Amniotic epithelial cell (primary cell): ENCODE data around the gene CEACAM19.
"Not testable (repeated sequence)": the region's sequence is repeated elsewhere in the genome, so short reads cannot be mapped to it uniquely, and the experiment has no call there.

Experiments
- DNase-seq: peaks from one replicate; pipeline ENCODE4 v3.0.0-alpha.2; 2010; ENCODE audit warnings: low read depth

The CEACAM19 gene

GRCh38 chr19:44677019-44677811, 5.9 kb downstream of the CEACAM19 start:
- DNase-seq = peak; percentile 78

GRCh38 chr19:44680536-44680935, 9.3 kb downstream of the CEACAM19 start:
- no peak for DNase-seq

- DNase-seq = no peak
These were observed 10.9 kb downstream of the CEACAM19 start for GRCh38 chr19:44681992-44682790.

GRCh38 chr19:44682807-44683206, 11.5 kb downstream of the CEACAM19 start:
- no peak for DNase-seq

GRCh38 chr19:44683434-44684210, 12.3 kb downstream of the CEACAM19 start:
- DNase-seq = no peak

GRCh38 chr19:44684396-44684795, 13.1 kb downstream of the CEACAM19 start:
- DNase-seq = not testable (repeated sequence)

- DNase-seq = peak; percentile 96
These were observed 13.9 kb downstream of the CEACAM19 start for GRCh38 chr19:44684892-44685863.

GRCh38 chr19:44685877-44686276, 14.6 kb downstream of the CEACAM19 start:
- peak; percentile 66 for DNase-seq

GRCh38 chr19:44686896-44687295, 15.6 kb downstream of the CEACAM19 start:
- no peak for DNase-seq

GRCh38 chr19:44687888-44688287, 16.6 kb downstream of the CEACAM19 start:
- no peak for DNase-seq

- DNase-seq = peak; percentile 48
These were observed 18.2 kb downstream of the CEACAM19 start for GRCh38 chr19:44689290-44690130.

GRCh38 chr19:44690131-44690440, 18.8 kb downstream of the CEACAM19 start:
- DNase-seq = no peak

- DNase-seq = no peak
These were observed 21.1 kb downstream of the CEACAM19 start for GRCh38 chr19:44692379-44692721.

GRCh38 chr19:44694184-44694579, 22.9 kb downstream of the CEACAM19 start:
- DNase-seq = no peak

GRCh38 chr19:44696939-44697669, 25.8 kb downstream of the CEACAM19 start:
- no peak for DNase-seq

- DNase-seq = no peak
These were observed 26.4 kb downstream of the CEACAM19 start for GRCh38 chr19:44697670-44698034.

- DNase-seq = no peak
These were observed 27.4 kb downstream of the CEACAM19 start, which contains the start of gene CEACAM16 for GRCh38 chr19:44698492-44699201. CEACAM16 (plus strand) TSS chr19:44699151; CDS start chr19:44701457, 2,306 bp downstream.

GRCh38 chr19:44700547-44700946, 29.3 kb downstream of the CEACAM19 start:
- DNase-seq = no peak

- DNase-seq = no peak
These were observed 29.9 kb downstream of the CEACAM19 start for GRCh38 chr19:44701228-44701627.
